ENCODE measurements around the gene LRP1B. TPM values are rescaled to one million over a fixed set of nuclear protein-coding genes. Genes with fewer than 3 reads are reported as not detected.
A peak's percentile ranks its signal among the peaks of the same experiment; 100 is the strongest.

The LRP1B gene
- polyA plus RNA-seq, 1 of the 3 experiments (the other 2 are of a cell fraction) = 0.28 TPM

DNA sequence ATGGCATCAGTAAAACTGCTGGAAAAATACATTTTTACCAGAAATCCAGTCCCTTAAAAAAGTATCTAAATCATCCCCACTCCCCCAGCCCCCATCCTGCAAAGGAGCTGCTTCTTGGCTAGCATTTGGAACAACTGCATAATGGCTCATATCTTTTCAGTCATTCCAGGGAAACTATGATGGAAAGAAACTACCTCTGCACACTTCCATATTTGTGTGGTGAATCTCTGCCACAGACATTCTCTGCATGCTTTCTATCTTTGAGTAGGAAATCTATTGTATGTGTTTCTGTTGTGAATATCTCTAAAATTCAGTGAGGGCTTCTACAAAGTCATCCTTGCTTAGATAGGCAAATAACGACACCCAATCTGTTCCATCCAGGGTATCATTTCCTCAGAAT is 632.3 kb downstream of the LRP1B start (continued):
- TF ChIP-seq TAF1 (IDR thresholded peaks at IDR 0.05; ENCODE audit: borderline replicate concordance, low read depth, low read length) (no peak), ELF1 (IDR thresholded peaks at IDR 0.05) (no peak), MXI1 (IDR thresholded peaks at IDR 0.05; ENCODE audit: low read depth, low read length) (no peak), FOXM1 (IDR thresholded peaks at IDR 0.05; ENCODE audit: low read depth) (no peak), GATA2 (CRISPR knock-in tag; IDR thresholded peaks at IDR 0.05) (no peak), MEF2A (IDR thresholded peaks at IDR 0.05; ENCODE audit: borderline replicate concordance, low read depth) (no peak), RXRA (IDR thresholded peaks at IDR 0.05; ENCODE audit: borderline replicate concordance, low read depth) (no peak), EZH2phosphoT487 (IDR thresholded peaks at IDR 0.05; ENCODE audit: borderline replicate concordance, low read depth) (no peak), SIN3A (IDR thresholded peaks at IDR 0.05; ENCODE audit: borderline replicate concordance, low read depth, low read length) (no peak), CHD2 (IDR thresholded peaks at IDR 0.05; ENCODE audit: low read length, partially characterized antibody) (no peak)

DNA sequence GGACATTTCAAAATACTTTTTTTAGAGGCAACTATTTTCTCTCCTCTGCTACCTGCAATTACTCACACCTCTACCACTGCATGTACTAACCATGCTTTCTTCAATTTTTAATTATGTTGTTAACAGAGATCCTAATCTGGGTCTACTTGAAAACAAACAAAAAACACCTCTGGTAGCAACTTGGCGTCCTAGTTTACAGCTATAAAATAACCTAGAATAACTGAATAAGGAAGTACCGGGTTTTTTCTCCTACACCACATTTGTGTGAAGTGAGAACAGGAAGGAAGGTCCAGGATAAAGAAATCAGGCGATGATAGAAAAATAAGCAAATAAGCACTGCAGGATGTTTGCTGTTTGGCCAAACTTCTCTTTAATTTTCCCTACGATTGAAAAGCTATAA is 633.5 kb downstream of the LRP1B start:
- H3F3A ChIP-seq (replicated peaks; ENCODE audit: insufficient read depth) = peaks cover 10% of the 10 kb centered on the region
- no peaks in the 10 kb centered on the region for H3K9me3 ChIP-seq
- ChIA-PET CTCF (interaction anchor here (0.7 kb wide), 1 partner anchor 671 kb away, joined by 4 read pairs; no protein-coding TSS in a partner anchor), POLR2A (no interaction called here)
- peak overlapping the region; percentile 32; the same call in 1 of the 2 replicates for H2AFZ ChIP-seq (ENCODE audit: low read depth)
- peaks cover 4 to 28% of the 10 kb centered on the region in 2 experiments; a peak in 3 of 4 replicates for H3K4me1 ChIP-seq (ENCODE audit: control insufficient read depth in 1 of 2, insufficient read depth in 2 of 2, low read depth in 1 of 2, low read length in 1 of 2)
- DNase-seq = no peak
- WGBS (ENCODE audit: low lambda C conversion rate) = 88% methylated on average over 4 of the region's 4 CpGs
- H3K27ac ChIP-seq (ENCODE audit: low read depth in 2 of 2, low read length in 1 of 2) = no peak overlapping the region
- no peaks in the 10 kb centered on the region for H3K36me3 ChIP-seq (replicated peaks in 1 of 2; ENCODE audit: control insufficient read depth in 1 of 2, insufficient read depth in 2 of 2, low read length in 1 of 2)
- no peaks in the 10 kb centered on the region for H3K79me2 ChIP-seq (ENCODE audit: insufficient read depth)
- no peak overlapping the region; the same call in 1 of the 2 replicates for H3K4me2 ChIP-seq
- TF ChIP-seq EP300 (IDR thresholded peaks at IDR 0.05; ENCODE audit: borderline replicate concordance in 1 of 2, low read depth in 1 of 2, low read length in 1 of 2) (no peak), NRF1 (IDR thresholded peaks at IDR 0.05; ENCODE audit: low read depth, low read length) (no peak), TEAD4 (IDR thresholded peaks at IDR 0.05; ENCODE audit: borderline replicate concordance, insufficient read depth) (no peak), YY1 (IDR thresholded peaks at IDR 0.05; ENCODE audit: low read depth) (no peak)
- H3K9me2 ChIP-seq = no peaks in the 10 kb centered on the region
- no peaks in the 10 kb centered on the region for H4K20me1 ChIP-seq (ENCODE audit: insufficient read depth)
- no peak overlapping the region for H3K4me3 ChIP-seq (ENCODE audit: low read depth in 2 of 2, low read length in 1 of 2)
- H3K9ac ChIP-seq = no peak overlapping the region
- H3K27me3 ChIP-seq (ENCODE audit: insufficient read depth) = no peaks in the 10 kb centered on the region

DNA sequence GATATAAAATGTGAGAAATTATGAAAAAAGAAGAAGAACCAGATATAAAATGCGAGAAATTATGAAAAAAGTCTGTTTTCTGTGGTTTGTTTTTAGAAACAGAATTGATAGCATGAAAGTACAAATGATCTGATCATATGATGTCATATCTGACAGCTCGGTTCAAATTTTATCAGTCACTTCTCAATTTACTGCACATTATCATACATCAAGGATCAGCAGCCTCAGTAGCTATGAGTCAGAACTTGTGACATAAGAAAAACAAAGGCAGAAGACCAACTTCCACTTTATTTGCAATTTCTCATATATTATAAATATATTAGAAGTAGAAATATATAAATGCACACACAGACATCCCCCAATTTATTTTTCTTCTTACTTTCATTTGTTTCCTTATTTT is 634.0 kb downstream of the LRP1B start:
- Histone ChIP-seq H3K27me3 (ENCODE audit: insufficient read depth) (no peaks in the 10 kb centered on the region), H3K4me2 (no peak overlapping the region), H3K4me1 (ENCODE audit: control insufficient read depth in 1 of 2, insufficient read depth in 2 of 2, low read depth in 1 of 2, low read length in 1 of 2) (peaks cover 4 to 31% of the 10 kb centered on the region in 2 experiments; a peak in 3 of 4 replicates), H4K20me1 (ENCODE audit: insufficient read depth) (no peaks in the 10 kb centered on the region), H3K9me3 (no peaks in the 10 kb centered on the region), H3K9me2 (no peaks in the 10 kb centered on the region), H3K9ac (no peak overlapping the region), H3K79me2 (ENCODE audit: insufficient read depth) (no peaks in the 10 kb centered on the region), H3K27ac (ENCODE audit: low read depth in 2 of 2, low read length in 1 of 2) (no peak overlapping the region), H2AFZ (ENCODE audit: low read depth) (no peak overlapping the region), H3K4me3 (ENCODE audit: low read depth in 2 of 2, low read length in 1 of 2) (no peak overlapping the region), H3F3A (replicated peaks; ENCODE audit: insufficient read depth) (peaks cover 10% of the 10 kb centered on the region), H3K36me3 (replicated peaks in 1 of 2; ENCODE audit: control insufficient read depth in 1 of 2, insufficient read depth in 2 of 2, low read length in 1 of 2) (no peaks in the 10 kb centered on the region)
- POLR2A ChIA-PET = no interaction called here
- CTCF ChIA-PET = interaction anchor here (0.7 kb wide), 1 partner anchor 671 kb away, joined by 4 read pairs; no protein-coding TSS in a partner anchor
- TF ChIP-seq NRF1 (IDR thresholded peaks at IDR 0.05; ENCODE audit: low read depth, low read length) (no peak), JUND (IDR thresholded peaks at IDR 0.05) (0 out of 2 replicates have a peak, but pooled peaks have one; percentile 19), FOSL2 (IDR thresholded peaks at IDR 0.05; ENCODE audit: borderline replicate concordance, low read depth) (0 out of 2 replicates have a peak, but pooled peaks have one; percentile 5)
- TF ChIP-seq, protein P1, sequence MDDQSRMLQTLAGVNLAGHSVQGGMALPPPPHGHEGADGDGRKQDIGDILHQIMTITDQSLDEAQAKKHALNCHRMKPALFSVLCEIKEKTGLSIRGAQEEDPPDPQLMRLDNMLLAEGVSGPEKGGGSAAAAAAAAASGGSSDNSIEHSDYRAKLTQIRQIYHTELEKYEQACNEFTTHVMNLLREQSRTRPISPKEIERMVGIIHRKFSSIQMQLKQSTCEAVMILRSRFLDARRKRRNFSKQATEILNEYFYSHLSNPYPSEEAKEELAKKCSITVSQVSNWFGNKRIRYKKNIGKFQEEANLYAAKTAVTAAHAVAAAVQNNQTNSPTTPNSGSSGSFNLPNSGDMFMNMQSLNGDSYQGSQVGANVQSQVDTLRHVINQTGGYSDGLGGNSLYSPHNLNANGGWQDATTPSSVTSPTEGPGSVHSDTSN (IDR thresholded peaks at IDR 0.05) = peak; percentile 56; the same call in 1 of the 2 replicates
- WGBS (ENCODE audit: low lambda C conversion rate) = 63% methylated on average over 2 of the region's 2 CpGs
- no peak for DNase-seq
